Esophagus muscularis mucosa (tissue), 4 donors: ENCODE data around the gene CHRNA5.

Source experiments
- CTCF ChIP-seq, 3 experiments: fragments of 200-600 bp in 2 of 3; fragments of 450-650 bp in 1 of 3; sonication (generic) in 2 of 3; IDR thresholded peaks; one replicate each; pipeline ENCODE4 v1.5.1; 2017 to 2019; ENCODE audit warnings: antibody characterized with exemption in 3 of 3, mild to moderate bottlenecking in 2 of 3, moderate library complexity in 1 of 3
- EP300 ChIP-seq: sonication (generic); formaldehyde crosslinking; IDR thresholded peaks from one replicate; pipeline ENCODE4 v1.6.1; 2017; ENCODE audit warnings: antibody characterized with exemption
- POLR2A ChIP-seq: fragments of 450-650 bp; IDR thresholded peaks from one replicate; pipeline ENCODE4 v1.6.1; 2017; ENCODE audit warnings: antibody characterized with exemption, moderate library complexity, mild to moderate bottlenecking, low read depth
- POLR2AphosphoS5 ChIP-seq, 2 donors: sonication (generic); formaldehyde crosslinking; IDR thresholded peaks; one replicate each; pipeline ENCODE4 v1.6.1; 2017; ENCODE audit warnings: antibody characterized with exemption in 2 of 2

GRCh38 chr15:78536134-78536533 is 29.2 kb upstream of the CHRNA5 start:
- TF ChIP-seq EP300 (no peak), CTCF (IDR thresholded peaks at IDR 0.05) (no peak), POLR2A (no peak), POLR2AphosphoS5 (IDR thresholded peaks at IDR 0.05) (no peak)
